GM23338 (cell line): ENCODE measurements around the gene TWIST2. TPM values are rescaled to one million over a fixed set of nuclear protein-coding genes. Genes with fewer than 3 reads are reported as not detected.

Source experiments
- ATAC-seq: fragments of 200-7000 bp; cut with Tn5 transposase; 3 replicates; pipeline ENCODE4 v1.9.1; 2020
- DNase-seq: peaks from one replicate; pipeline ENCODE4 v3.0.0-alpha.2; 2015; ENCODE audit warnings: low spot score
- H2AFZ ChIP-seq: fragments of 200-600 bp; sonication (generic); 2 replicates; pipeline ENCODE4 v1.8.0; 2016; ENCODE audit warnings: antibody characterized with exemption, mild to moderate bottlenecking, moderate library complexity
- H3F3A ChIP-seq: fragments of 200-600 bp; sonication (generic); replicated peaks from 2 replicates; pipeline ENCODE4 v1.8.0; 2017; ENCODE audit warnings: antibody characterized with exemption, mixed run types, low read depth
- H3K27ac ChIP-seq: fragments of 200-600 bp; sonication (generic); 2 replicates; pipeline ENCODE4 v1.6.1; 2016; ENCODE audit warnings: low read depth
- H3K27me3 ChIP-seq: fragments of 200-600 bp; sonication (generic); 2 replicates; pipeline ENCODE4 v1.8.0; 2016; ENCODE audit warnings: mild to moderate bottlenecking, mixed run types, moderate library complexity; ENCODE audit not compliant: insufficient read depth
- H3K36me3 ChIP-seq: fragments of 200-600 bp; sonication (generic); 2 replicates; pipeline ENCODE4 v1.8.0; 2016; ENCODE audit warnings: mild to moderate bottlenecking; ENCODE audit not compliant: insufficient read depth
- H3K4me1 ChIP-seq: fragments of 200-600 bp; sonication (generic); 2 replicates; pipeline ENCODE4 v1.8.0; 2016; ENCODE audit warnings: mild to moderate bottlenecking, moderate library complexity; ENCODE audit not compliant: insufficient read depth
- H3K4me2 ChIP-seq: fragments of 200-600 bp; sonication (generic); 2 replicates; pipeline ENCODE4 v1.7.1; 2017; ENCODE audit warnings: mixed run types
- H3K4me3 ChIP-seq: fragments of 200-600 bp; sonication (generic); 2 replicates; pipeline ENCODE4 v1.6.1; 2016; ENCODE audit warnings: mixed run types
- H3K79me2 ChIP-seq: fragments of 200-600 bp; sonication (generic); replicated peaks from 2 replicates; pipeline ENCODE4 v1.8.0; 2017; ENCODE audit warnings: mild to moderate bottlenecking; ENCODE audit not compliant: insufficient read depth
- H3K9me2 ChIP-seq: fragments of 200-600 bp; sonication (generic); 2 replicates; pipeline ENCODE4 v1.8.0; 2017; ENCODE audit not compliant: insufficient read depth
- H4K20me1 ChIP-seq: fragments of 200-600 bp; sonication (generic); replicated peaks from 2 replicates; pipeline ENCODE4 v1.8.0; 2017; ENCODE audit warnings: mild to moderate bottlenecking; ENCODE audit not compliant: insufficient read depth
- H3K27ac Mint-ChIP-seq: 2 replicates; pipeline ENCODE4 v1.8.0; 2020; ENCODE audit warnings: inconsistent platforms, mild to moderate bottlenecking, moderate library complexity, mixed read lengths
- H3K27me3 Mint-ChIP-seq: 3 replicates; pipeline ENCODE4 v1.8.0; 2022; ENCODE audit warnings: low read depth, mild to moderate bottlenecking, moderate library complexity, mixed read lengths, inconsistent platforms; ENCODE audit not compliant: insufficient read depth, poor library complexity
- H3K36me3 Mint-ChIP-seq: 3 replicates; pipeline ENCODE4 v1.8.0; 2021; ENCODE audit warnings: low read depth, mild to moderate bottlenecking, inconsistent platforms, moderate library complexity, mixed read lengths
- H3K4me1 Mint-ChIP-seq: 3 replicates; pipeline ENCODE4 v1.8.0; 2020; ENCODE audit warnings: mild to moderate bottlenecking, inconsistent platforms, mixed read lengths
- H3K4me3 Mint-ChIP-seq: 3 replicates; pipeline ENCODE4 v1.8.0; 2021; ENCODE audit warnings: moderate library complexity, mild to moderate bottlenecking, inconsistent platforms, mixed read lengths
- H3K9me3 Mint-ChIP-seq: 3 replicates; pipeline ENCODE4 v1.8.0; 2020; ENCODE audit warnings: moderate library complexity, mild to moderate bottlenecking, inconsistent platforms, mixed read lengths
- ETS1 ChIP-seq: IDR thresholded peaks from 2 replicates; pipeline ENCODE4 v1.6.1; 2016; ENCODE audit warnings: antibody characterized with exemption
- NANOG ChIP-seq: IDR thresholded peaks from 2 replicates; pipeline ENCODE4 v1.6.1; 2016; ENCODE audit warnings: antibody characterized with exemption, borderline replicate concordance
- ZNF331 ChIP-seq: fragments of 250-450 bp; sonication (Bioruptor Pico); IDR thresholded peaks from 2 replicates; pipeline ENCODE4 v1.5.0; 2020; ENCODE audit warnings: low read depth, mild to moderate bottlenecking, moderate library complexity
- polyA plus RNA-seq: library from polyadenylated mRNA; unstranded; fragments of >200 nt; fragmentation: Nextera tagmentation; extraction: Ambion mirVana; gene quantifications from 2 replicates; pipeline ENCODE4 v1.2.1, GENCODE V29; 2016
- total RNA-seq: library from RNA; depleted of rRNA; stranded (reverse); fragments of >200 nt; shearing (Covaris generic); gene quantifications from 2 replicates; pipeline ENCODE4 v1.2.3, GENCODE V29; 2014
- TF ChIP-seq, protein P1 (sequence below): fragments of 250-450 bp; sonication (Bioruptor Pico); IDR thresholded peaks from 2 replicates; pipeline ENCODE4 v1.5.0; 2020; ENCODE audit warnings: mild to moderate bottlenecking, moderate library complexity

TWIST2 gene
- total and polyA plus RNA-seq, 2 experiments from 2014 or later = 7.0 to 12.5 TPM

DNA sequence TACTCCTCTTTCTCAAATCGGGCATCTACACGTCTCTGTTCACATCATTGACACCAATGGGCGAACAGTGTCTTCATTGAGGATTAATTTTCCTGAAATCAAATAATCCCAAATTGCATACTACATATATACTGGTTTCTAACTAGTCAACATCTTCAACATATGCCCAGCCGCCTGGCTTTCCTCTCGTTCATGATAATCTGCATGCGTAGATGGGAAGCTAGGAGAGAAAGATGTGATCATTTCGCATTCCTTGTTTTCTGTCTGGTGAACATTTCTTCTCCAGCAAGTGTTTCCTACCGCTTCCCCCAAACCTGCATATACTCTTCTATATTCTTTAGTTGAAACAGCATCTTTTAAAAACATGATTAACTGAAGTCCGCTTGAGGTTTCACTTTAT is 7.4 kb downstream of the TWIST2 start:
- Mint-ChIP-seq H3K9me3 (no peaks in the 10 kb centered on the region), H3K36me3 (no peaks in the 10 kb centered on the region), H3K4me3 (no peak overlapping the region), H3K4me1 (peaks cover 13% of the 10 kb centered on the region), H3K27me3 (peaks cover 14% of the 10 kb centered on the region), H3K27ac (no peak overlapping the region)
- TF ChIP-seq NANOG (no peak), ETS1 (no peak), ZNF331 (CRISPR knock-in tag) (no peak)
- TF ChIP-seq, protein P1, sequence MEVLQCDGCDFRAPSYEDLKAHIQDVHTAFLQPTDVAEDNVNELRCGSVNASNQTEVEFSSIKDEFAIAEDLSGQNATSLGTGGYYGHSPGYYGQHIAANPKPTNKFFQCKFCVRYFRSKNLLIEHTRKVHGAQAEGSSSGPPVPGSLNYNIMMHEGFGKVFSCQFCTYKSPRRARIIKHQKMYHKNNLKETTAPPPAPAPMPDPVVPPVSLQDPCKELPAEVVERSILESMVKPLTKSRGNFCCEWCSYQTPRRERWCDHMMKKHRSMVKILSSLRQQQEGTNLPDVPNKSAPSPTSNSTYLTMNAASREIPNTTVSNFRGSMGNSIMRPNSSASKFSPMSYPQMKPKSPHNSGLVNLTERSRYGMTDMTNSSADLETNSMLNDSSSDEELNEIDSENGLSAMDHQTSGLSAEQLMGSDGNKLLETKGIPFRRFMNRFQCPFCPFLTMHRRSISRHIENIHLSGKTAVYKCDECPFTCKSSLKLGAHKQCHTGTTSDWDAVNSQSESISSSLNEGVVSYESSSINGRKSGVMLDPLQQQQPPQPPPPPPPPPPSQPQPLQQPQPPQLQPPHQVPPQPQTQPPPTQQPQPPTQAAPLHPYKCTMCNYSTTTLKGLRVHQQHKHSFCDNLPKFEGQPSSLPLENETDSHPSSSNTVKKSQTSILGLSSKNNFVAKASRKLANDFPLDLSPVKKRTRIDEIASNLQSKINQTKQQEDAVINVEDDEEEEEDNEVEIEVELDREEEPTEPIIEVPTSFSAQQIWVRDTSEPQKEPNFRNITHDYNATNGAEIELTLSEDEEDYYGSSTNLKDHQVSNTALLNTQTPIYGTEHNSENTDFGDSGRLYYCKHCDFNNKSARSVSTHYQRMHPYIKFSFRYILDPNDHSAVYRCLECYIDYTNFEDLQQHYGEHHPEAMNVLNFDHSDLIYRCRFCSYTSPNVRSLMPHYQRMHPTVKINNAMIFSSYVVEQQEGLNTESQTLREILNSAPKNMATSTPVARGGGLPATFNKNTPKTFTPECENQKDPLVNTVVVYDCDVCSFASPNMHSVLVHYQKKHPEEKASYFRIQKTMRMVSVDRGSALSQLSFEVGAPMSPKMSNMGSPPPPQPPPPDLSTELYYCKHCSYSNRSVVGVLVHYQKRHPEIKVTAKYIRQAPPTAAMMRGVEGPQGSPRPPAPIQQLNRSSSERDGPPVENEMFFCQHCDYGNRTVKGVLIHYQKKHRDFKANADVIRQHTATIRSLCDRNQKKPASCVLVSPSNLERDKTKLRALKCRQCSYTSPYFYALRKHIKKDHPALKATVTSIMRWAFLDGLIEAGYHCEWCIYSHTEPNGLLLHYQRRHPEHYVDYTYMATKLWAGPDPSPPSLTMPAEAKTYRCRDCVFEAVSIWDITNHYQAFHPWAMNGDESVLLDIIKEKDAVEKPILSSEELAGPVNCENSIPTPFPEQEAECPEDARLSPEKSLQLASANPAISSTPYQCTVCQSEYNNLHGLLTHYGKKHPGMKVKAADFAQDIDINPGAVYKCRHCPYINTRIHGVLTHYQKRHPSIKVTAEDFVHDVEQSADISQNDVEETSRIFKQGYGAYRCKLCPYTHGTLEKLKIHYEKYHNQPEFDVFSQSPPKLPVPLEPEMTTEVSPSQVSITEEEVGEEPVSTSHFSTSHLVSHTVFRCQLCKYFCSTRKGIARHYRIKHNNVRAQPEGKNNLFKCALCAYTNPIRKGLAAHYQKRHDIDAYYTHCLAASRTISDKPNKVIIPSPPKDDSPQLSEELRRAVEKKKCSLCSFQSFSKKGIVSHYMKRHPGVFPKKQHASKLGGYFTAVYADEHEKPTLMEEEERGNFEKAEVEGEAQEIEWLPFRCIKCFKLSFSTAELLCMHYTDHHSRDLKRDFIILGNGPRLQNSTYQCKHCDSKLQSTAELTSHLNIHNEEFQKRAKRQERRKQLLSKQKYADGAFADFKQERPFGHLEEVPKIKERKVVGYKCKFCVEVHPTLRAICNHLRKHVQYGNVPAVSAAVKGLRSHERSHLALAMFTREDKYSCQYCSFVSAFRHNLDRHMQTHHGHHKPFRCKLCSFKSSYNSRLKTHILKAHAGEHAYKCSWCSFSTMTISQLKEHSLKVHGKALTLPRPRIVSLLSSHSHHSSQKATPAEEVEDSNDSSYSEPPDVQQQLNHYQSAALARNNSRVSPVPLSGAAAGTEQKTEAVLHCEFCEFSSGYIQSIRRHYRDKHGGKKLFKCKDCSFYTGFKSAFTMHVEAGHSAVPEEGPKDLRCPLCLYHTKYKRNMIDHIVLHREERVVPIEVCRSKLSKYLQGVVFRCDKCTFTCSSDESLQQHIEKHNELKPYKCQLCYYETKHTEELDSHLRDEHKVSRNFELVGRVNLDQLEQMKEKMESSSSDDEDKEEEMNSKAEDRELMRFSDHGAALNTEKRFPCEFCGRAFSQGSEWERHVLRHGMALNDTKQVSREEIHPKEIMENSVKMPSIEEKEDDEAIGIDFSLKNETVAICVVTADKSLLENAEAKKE = no peak
- H3K27ac ChIP-seq = no peak overlapping the region
- H3K79me2 ChIP-seq = peaks cover 1% of the 10 kb centered on the region
- H3F3A ChIP-seq = no peaks in the 10 kb centered on the region
- no peak overlapping the region for H3K4me3 ChIP-seq
- H2AFZ ChIP-seq = no peak overlapping the region
- no peaks in the 10 kb centered on the region for H3K9me2 ChIP-seq
- no peak overlapping the region for H3K4me2 ChIP-seq
- peaks cover 14% of the 10 kb centered on the region for H4K20me1 ChIP-seq
- peaks cover 7% of the 10 kb centered on the region for H3K4me1 ChIP-seq
- H3K36me3 ChIP-seq = no peaks in the 10 kb centered on the region
- ATAC-seq (no peak), DNase-seq (no peak)
- peaks cover 23% of the 10 kb centered on the region for H3K27me3 ChIP-seq
